ENCODE results near the gene HCN3. TPM values are rescaled to one million over a fixed set of nuclear protein-coding genes. Genes with fewer than 3 reads are reported as not detected.

Gene HCN3
- total and polyA plus RNA-seq, 2 donors from 2014 or later: 3.3 to 4.5 TPM

DNA sequence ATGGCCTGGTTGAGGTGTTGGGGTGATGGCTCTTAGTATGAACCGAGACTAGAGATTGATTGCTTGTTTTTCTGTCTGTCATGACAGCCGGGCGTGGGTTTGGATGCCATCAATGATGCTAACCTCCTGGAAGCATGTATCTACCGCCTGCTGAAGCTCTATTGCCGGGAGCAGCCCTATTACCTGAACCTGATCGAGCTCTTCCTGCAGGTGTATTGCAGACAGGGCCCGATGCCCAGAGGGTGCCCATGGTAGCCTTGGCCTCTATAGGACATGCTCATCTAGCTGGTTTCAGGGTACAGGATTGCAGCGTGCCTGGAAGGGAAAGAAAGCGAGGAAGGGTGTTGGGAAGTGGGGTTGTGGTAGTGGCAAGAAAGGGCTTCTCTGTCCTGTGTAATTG, 40.8 kb downstream of the HCN3 start:
- intact Hi-C loops (cut with DNase I): no loop called here
- no peaks in the 10 kb centered on the region for H3K9me3 ChIP-seq (ENCODE audit: control insufficient read depth in 2 of 3, insufficient read depth in 1 of 3, low read length in 3 of 3)
- FAIRE-seq: no peak
- no peak overlapping the region for H3K4me3 ChIP-seq (ENCODE audit: low read length in 3 of 3)
- H3K9ac ChIP-seq (ENCODE audit: low read length in 3 of 3): no peak overlapping the region
- peaks cover 0 to 14% (median 11%) of the 10 kb centered on the region in 3 donors for H3K4me1 ChIP-seq (ENCODE audit: control insufficient read depth in 2 of 3, insufficient read depth in 2 of 3, low read depth in 1 of 3, low read length in 3 of 3)
- DNase-seq: peak in 2 of 5 donors; percentile 22 to 24
- no peak for TF ChIP-seq CTCF (IDR thresholded peaks at IDR 0.05; ENCODE audit: borderline replicate concordance, extremely low read depth, insufficient read depth)
- no peaks in the 10 kb centered on the region for H3K27me3 ChIP-seq (ENCODE audit: control insufficient read depth, insufficient read depth, low read length)
- no peak overlapping the region for H3K27ac ChIP-seq (ENCODE audit: low read depth in 2 of 2, low read length in 2 of 2)
- H3K36me3 ChIP-seq (ENCODE audit: control insufficient read depth in 2 of 3, insufficient read depth in 3 of 3, low read length in 3 of 3): peaks cover 3 to 11% (median 5%) of the 10 kb centered on the region in 3 donors

- Histone ChIP-seq H3K9ac (ENCODE audit: low read length in 3 of 3) (no peak overlapping the region), H3K27ac (ENCODE audit: low read depth in 2 of 2, low read length in 2 of 2) (no peak overlapping the region), H3K27me3 (ENCODE audit: control insufficient read depth, insufficient read depth, low read length) (no peaks in the 10 kb centered on the region), H3K4me3 (ENCODE audit: low read length in 3 of 3) (no peak overlapping the region), H3K9me3 (ENCODE audit: control insufficient read depth in 2 of 3, insufficient read depth in 1 of 3, low read length in 3 of 3) (no peaks in the 10 kb centered on the region), H3K36me3 (ENCODE audit: control insufficient read depth in 2 of 3, insufficient read depth in 3 of 3, low read length in 3 of 3) (peaks cover 3 to 5% (median 3%) of the 10 kb centered on the region in 3 donors), H3K4me1 (ENCODE audit: control insufficient read depth in 2 of 3, insufficient read depth in 2 of 3, low read depth in 1 of 3, low read length in 3 of 3) (peaks cover 0 to 14% (median 11%) of the 10 kb centered on the region in 3 donors)
- DNase-seq (peak in 1 of 5 donors; percentile 38), FAIRE-seq (no peak)
- intact Hi-C loops (cut with DNase I): no loop called here
- no peak for TF ChIP-seq CTCF (IDR thresholded peaks at IDR 0.05; ENCODE audit: borderline replicate concordance, extremely low read depth, insufficient read depth)
Measured at GRCh38 chr1:155319536-155319935, 42.3 kb downstream of the HCN3 start.

GRCh38 chr1:155320252-155320651, 43.0 kb downstream of the HCN3 start:
- intact Hi-C loops (cut with DNase I): no loop called here
- H3K27ac ChIP-seq (ENCODE audit: low read depth in 2 of 2, low read length in 2 of 2): peak overlapping the region; percentile 34 to 85
- peak overlapping the region; percentile 60 to 73 (median 66) for H3K4me3 ChIP-seq (ENCODE audit: low read length in 3 of 3)
- H3K9ac ChIP-seq (ENCODE audit: low read length in 3 of 3): peak overlapping the region in 2 of 3 donors; percentile 14 to 65
- H3K4me1 ChIP-seq (ENCODE audit: control insufficient read depth in 2 of 3, insufficient read depth in 2 of 3, low read depth in 1 of 3, low read length in 3 of 3): peaks cover 0 to 16% (median 11%) of the 10 kb centered on the region in 3 donors
- no peaks in the 10 kb centered on the region for H3K27me3 ChIP-seq (ENCODE audit: control insufficient read depth, insufficient read depth, low read length)
- no peaks in the 10 kb centered on the region for H3K9me3 ChIP-seq (ENCODE audit: control insufficient read depth in 2 of 3, insufficient read depth in 1 of 3, low read length in 3 of 3)
- DNase-seq: peak in 1 of 5 donors; percentile 47
- peaks cover 0 to 5% (median 0%) of the 10 kb centered on the region in 3 donors for H3K36me3 ChIP-seq (ENCODE audit: control insufficient read depth in 2 of 3, insufficient read depth in 3 of 3, low read length in 3 of 3)
- no peak for TF ChIP-seq CTCF (IDR thresholded peaks at IDR 0.05; ENCODE audit: borderline replicate concordance, extremely low read depth, insufficient read depth)
- FAIRE-seq: no peak
